GM12801 (cell line): ENCODE data around the gene ELOVL5.

Source experiments
- TF ChIP-seq, protein P1 (sequence below): IDR thresholded peaks from one replicate; pipeline ENCODE4 v1.5.1; 2011; ENCODE audit warnings: control low read depth; ENCODE audit not compliant: insufficient read length; ENCODE audit errors: extremely low read depth

ELOVL5 gene

DNA sequence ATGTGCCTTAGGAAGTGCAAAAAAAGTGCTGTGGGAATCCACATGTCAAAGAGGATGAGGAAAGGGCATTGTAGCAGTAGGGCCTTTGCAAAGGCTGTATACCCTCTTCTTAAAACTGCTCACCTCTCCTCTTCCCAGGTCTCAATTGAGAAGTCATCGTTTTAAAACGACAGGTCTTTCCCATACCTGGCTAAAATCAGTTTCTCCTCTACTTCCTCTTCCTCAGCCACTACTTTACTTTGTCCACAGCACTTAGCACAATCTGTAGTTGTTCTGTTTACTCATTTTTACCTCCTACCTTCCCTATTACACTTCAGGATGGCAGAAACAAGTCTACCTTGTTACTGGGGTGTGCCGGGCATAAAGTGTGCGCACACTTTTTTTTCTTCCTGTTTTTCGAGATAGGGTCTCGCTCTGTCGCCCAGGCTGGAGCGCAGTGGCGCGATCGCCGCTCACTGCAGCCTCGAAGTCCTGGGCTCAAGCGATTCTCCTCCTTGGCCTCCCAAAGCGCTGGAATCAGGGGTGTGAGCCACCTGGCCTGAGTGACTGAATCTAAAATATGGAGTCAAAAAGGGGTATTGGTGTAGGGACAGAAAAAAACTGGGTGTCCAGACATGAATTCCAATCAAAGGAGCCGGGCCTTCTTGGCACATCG, 9.8 kb upstream of the ELOVL5 start:
- TF ChIP-seq, protein P1, sequence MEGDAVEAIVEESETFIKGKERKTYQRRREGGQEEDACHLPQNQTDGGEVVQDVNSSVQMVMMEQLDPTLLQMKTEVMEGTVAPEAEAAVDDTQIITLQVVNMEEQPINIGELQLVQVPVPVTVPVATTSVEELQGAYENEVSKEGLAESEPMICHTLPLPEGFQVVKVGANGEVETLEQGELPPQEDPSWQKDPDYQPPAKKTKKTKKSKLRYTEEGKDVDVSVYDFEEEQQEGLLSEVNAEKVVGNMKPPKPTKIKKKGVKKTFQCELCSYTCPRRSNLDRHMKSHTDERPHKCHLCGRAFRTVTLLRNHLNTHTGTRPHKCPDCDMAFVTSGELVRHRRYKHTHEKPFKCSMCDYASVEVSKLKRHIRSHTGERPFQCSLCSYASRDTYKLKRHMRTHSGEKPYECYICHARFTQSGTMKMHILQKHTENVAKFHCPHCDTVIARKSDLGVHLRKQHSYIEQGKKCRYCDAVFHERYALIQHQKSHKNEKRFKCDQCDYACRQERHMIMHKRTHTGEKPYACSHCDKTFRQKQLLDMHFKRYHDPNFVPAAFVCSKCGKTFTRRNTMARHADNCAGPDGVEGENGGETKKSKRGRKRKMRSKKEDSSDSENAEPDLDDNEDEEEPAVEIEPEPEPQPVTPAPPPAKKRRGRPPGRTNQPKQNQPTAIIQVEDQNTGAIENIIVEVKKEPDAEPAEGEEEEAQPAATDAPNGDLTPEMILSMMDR: no peak

GRCh38 chr6:53357576-53358360, 9.0 kb upstream of the ELOVL5 start:
- TF ChIP-seq, protein P1: no peak

DNA sequence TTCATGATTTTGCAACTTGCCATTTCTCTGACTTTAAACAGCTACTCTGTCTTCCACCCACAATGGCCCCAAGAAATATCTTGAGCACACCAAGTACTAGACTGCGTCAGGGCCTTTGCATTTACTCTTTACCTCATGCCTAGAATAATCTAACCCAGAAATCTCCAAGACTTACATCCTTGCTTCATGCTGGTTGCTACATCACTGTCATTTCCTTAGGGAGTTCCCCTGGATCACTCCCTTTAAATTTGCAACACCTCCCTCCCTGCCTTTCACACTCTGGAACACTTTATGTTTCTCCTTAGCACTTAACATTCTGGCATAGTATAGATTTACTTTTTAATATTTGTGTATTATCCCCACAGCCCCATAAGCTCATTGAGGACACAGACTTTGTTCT, 4.9 kb upstream of the ELOVL5 start:
- TF ChIP-seq, protein P1: no peak

GRCh38 chr6:53352360-53352759, 3.6 kb upstream of the ELOVL5 start:
- TF ChIP-seq, protein P1: no peak

- TF ChIP-seq, protein P1: no peak
Observed at GRCh38 chr6:53349209-53349693, 501 bp upstream of the ELOVL5 start.

- TF ChIP-seq, protein P1: no peak
Observed at GRCh38 chr6:53347921-53348370, 804 bp downstream of the ELOVL5 start.

GRCh38 chr6:53347250-53347920, 1.4 kb downstream of the ELOVL5 start:
- TF ChIP-seq, protein P1: no peak
